HL-60 (cell line): ENCODE results near the gene ST6GALNAC1.
A peak's percentile ranks its signal among the peaks of the same experiment; 100 is the strongest.
"Not testable (repeated sequence)": the region's sequence is repeated elsewhere in the genome, so short reads cannot be mapped to it uniquely, and the experiment has no call there.

Experiments
- DNase-seq, 2 experiments: peaks; one replicate each; pipeline ENCODE4 v3.0.0-alpha.2; 2010 to 2020; ENCODE audit warnings: low read depth in 1 of 2, low spot score in 1 of 2
- H3K27ac ChIP-seq: fragments of 250-450 bp; sonication (Bioruptor Pico); replicated peaks from 2 replicates; pipeline ENCODE4 v1.5.1; 2020; ENCODE audit warnings: mild to moderate bottlenecking, moderate library complexity
- H3K27me3 ChIP-seq: fragments of 250-450 bp; sonication (Bioruptor Pico); 2 replicates; pipeline ENCODE4 v1.5.1; 2021; ENCODE audit warnings: mild to moderate bottlenecking, moderate library complexity; ENCODE audit not compliant: insufficient read depth, poor library complexity, severe bottlenecking
- H3K4me3 ChIP-seq: replicated peaks from 2 replicates; pipeline ENCODE4 v1.5.1; 2011; ENCODE audit warnings: mild to moderate bottlenecking, control low read depth, low read length; ENCODE audit not compliant: insufficient read depth
- GABPA ChIP-seq: IDR thresholded peaks from 2 replicates; pipeline ENCODE4 v1.6.1; 2012; ENCODE audit warnings: low read depth
- POLR2AphosphoS5 ChIP-seq: IDR thresholded peaks from 2 replicates; pipeline ENCODE4 v1.6.1; 2012; ENCODE audit warnings: low read depth
- SPI1 ChIP-seq: IDR thresholded peaks from 2 replicates; pipeline ENCODE4 v1.6.1; 2012; ENCODE audit warnings: low read depth, mild to moderate bottlenecking, borderline replicate concordance
- TF ChIP-seq, protein P1 (sequence below): IDR thresholded peaks from one replicate; pipeline ENCODE4 v1.5.1; 2011; ENCODE audit warnings: low read length, control low read depth, inconsistent platforms; ENCODE audit not compliant: insufficient read depth
- TF ChIP-seq, protein P2 (sequence below): IDR thresholded peaks from 2 replicates; pipeline ENCODE4 v1.6.1; 2012; ENCODE audit warnings: low read depth; ENCODE audit not compliant: insufficient replicate concordance

ST6GALNAC1 gene

DNA sequence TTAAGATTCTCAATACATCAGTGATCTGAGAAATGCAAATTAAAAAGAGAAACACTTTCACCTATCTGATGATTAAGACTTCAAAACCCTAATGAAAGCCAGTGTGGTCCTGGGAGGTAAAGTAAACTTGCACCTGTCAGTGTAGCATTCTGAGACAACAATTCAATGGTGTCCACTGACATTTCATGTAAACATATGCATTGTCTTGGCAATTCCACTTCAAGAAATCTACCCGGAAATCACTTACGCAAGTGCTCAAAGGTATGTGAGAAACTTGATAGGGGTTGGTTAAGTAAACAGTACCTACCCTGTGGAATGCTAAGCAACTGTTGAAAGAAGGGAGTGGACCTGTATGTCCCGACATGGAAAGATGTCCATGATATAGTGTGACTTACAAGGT lies 2.1 kb downstream of the ST6GALNAC1 start:
- no peak overlapping the region for H3K27ac ChIP-seq
- no peak for DNase-seq
- TF ChIP-seq, protein P1, sequence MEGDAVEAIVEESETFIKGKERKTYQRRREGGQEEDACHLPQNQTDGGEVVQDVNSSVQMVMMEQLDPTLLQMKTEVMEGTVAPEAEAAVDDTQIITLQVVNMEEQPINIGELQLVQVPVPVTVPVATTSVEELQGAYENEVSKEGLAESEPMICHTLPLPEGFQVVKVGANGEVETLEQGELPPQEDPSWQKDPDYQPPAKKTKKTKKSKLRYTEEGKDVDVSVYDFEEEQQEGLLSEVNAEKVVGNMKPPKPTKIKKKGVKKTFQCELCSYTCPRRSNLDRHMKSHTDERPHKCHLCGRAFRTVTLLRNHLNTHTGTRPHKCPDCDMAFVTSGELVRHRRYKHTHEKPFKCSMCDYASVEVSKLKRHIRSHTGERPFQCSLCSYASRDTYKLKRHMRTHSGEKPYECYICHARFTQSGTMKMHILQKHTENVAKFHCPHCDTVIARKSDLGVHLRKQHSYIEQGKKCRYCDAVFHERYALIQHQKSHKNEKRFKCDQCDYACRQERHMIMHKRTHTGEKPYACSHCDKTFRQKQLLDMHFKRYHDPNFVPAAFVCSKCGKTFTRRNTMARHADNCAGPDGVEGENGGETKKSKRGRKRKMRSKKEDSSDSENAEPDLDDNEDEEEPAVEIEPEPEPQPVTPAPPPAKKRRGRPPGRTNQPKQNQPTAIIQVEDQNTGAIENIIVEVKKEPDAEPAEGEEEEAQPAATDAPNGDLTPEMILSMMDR, result no peak
- TF ChIP-seq SPI1 (no peak), GABPA (no peak), POLR2AphosphoS5 (no peak)
- TF ChIP-seq, protein P2, sequence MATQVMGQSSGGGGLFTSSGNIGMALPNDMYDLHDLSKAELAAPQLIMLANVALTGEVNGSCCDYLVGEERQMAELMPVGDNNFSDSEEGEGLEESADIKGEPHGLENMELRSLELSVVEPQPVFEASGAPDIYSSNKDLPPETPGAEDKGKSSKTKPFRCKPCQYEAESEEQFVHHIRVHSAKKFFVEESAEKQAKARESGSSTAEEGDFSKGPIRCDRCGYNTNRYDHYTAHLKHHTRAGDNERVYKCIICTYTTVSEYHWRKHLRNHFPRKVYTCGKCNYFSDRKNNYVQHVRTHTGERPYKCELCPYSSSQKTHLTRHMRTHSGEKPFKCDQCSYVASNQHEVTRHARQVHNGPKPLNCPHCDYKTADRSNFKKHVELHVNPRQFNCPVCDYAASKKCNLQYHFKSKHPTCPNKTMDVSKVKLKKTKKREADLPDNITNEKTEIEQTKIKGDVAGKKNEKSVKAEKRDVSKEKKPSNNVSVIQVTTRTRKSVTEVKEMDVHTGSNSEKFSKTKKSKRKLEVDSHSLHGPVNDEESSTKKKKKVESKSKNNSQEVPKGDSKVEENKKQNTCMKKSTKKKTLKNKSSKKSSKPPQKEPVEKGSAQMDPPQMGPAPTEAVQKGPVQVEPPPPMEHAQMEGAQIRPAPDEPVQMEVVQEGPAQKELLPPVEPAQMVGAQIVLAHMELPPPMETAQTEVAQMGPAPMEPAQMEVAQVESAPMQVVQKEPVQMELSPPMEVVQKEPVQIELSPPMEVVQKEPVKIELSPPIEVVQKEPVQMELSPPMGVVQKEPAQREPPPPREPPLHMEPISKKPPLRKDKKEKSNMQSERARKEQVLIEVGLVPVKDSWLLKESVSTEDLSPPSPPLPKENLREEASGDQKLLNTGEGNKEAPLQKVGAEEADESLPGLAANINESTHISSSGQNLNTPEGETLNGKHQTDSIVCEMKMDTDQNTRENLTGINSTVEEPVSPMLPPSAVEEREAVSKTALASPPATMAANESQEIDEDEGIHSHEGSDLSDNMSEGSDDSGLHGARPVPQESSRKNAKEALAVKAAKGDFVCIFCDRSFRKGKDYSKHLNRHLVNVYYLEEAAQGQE, result no peak
- H3K27me3 ChIP-seq, result no peaks in the 10 kb centered on the region
- H3K4me3 ChIP-seq, result no peak overlapping the region

GRCh38 chr17:76640550-76641380 lies 2.8 kb downstream of the ST6GALNAC1 start:
- Histone ChIP-seq H3K27me3 (no peaks in the 10 kb centered on the region), H3K4me3 (no peak overlapping the region), H3K27ac (peak overlapping the region; percentile 28; the same call in 1 of the 2 replicates)
- TF ChIP-seq GABPA, result no peak
- TF ChIP-seq, protein P2, result no peak
- no peak for TF ChIP-seq POLR2AphosphoS5
- TF ChIP-seq, protein P1, result no peak
- TF ChIP-seq SPI1, result no peak
- no peak for DNase-seq

DNA sequence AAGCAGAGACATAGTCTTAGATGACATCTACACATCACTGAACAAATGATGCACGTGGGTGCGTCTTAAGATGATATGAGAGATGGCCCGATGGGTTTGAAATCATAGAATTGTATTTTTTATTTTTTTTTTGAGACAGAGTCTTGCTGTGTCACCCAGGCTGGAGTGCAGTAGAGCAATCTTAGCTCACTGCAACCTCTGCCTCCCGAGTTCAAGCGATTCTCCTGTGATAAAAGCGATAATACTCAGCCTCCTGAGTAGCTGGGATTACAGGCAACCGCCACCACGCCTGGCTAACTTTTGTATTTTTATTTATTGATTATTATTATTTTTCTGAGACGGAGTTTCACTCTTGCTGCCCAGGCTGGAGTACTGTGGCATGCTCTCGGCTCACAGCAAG lies 5.3 kb downstream of the ST6GALNAC1 start:
- no peak for DNase-seq
- TF ChIP-seq, protein P1, result no peak
- TF ChIP-seq, protein P2, result no peak
- no peak for TF ChIP-seq SPI1
- TF ChIP-seq POLR2AphosphoS5, result no peak
- TF ChIP-seq GABPA, result no peak
- H3K27me3 ChIP-seq, result no peaks in the 10 kb centered on the region

GRCh38 chr17:76636486-76637206 lies 6.9 kb downstream of the ST6GALNAC1 start:
- not testable (repeated sequence) for DNase-seq, H3K4me3 ChIP-seq, H3K27me3 ChIP-seq, H3K27ac ChIP-seq

More for the DNA sequence above, 5.3 kb downstream of the ST6GALNAC1 start:
- Histone ChIP-seq H3K4me3 (no peak overlapping the region), H3K27ac (no peak overlapping the region)
